ENCODE measurements around the gene DPP7.
A peak's percentile ranks its signal among the peaks of the same experiment; 100 is the strongest.

Gene DPP7

GRCh38 chr9:137080260-137081122, 34.0 kb downstream of the DPP7 start:
- no peak for DNase-seq
- TF ChIP-seq CTCF (IDR thresholded peaks at IDR 0.05): no peak
- Mint-ChIP-seq H3K27me3 (ENCODE audit: low read depth, poor library complexity) (peaks cover 84% of the 10 kb centered on the region), H3K27ac (no peak overlapping the region), H3K4me3 (no peak overlapping the region), H3K36me3 (ENCODE audit: low read depth) (no peaks in the 10 kb centered on the region), H3K4me1 (peaks cover 13% of the 10 kb centered on the region), H3K9me3 (no peaks in the 10 kb centered on the region)

GRCh38 chr9:137079401-137079787, 35.1 kb downstream of the DPP7 start:
- Mint-ChIP-seq H3K27ac (no peak overlapping the region), H3K36me3 (ENCODE audit: low read depth) (no peaks in the 10 kb centered on the region), H3K27me3 (ENCODE audit: low read depth, poor library complexity) (peaks cover 92% of the 10 kb centered on the region), H3K9me3 (no peaks in the 10 kb centered on the region), H3K4me3 (no peak overlapping the region), H3K4me1 (peaks cover 12% of the 10 kb centered on the region)
- no peak for TF ChIP-seq CTCF (IDR thresholded peaks at IDR 0.05)
- DNase-seq: no peak

GRCh38 chr9:137078701-137079400, 35.7 kb downstream of the DPP7 start:
- peaks cover 92% of the 10 kb centered on the region for H3K27me3 Mint-ChIP-seq (ENCODE audit: low read depth, poor library complexity)
- H3K36me3 Mint-ChIP-seq (ENCODE audit: low read depth): no peaks in the 10 kb centered on the region
- peak overlapping the region; percentile 71 for H3K4me3 Mint-ChIP-seq
- H3K27ac Mint-ChIP-seq: no peak overlapping the region
- no peak for TF ChIP-seq CTCF (IDR thresholded peaks at IDR 0.05)
- H3K9me3 Mint-ChIP-seq: no peaks in the 10 kb centered on the region
- H3K4me1 Mint-ChIP-seq: peaks cover 12% of the 10 kb centered on the region
- peak; percentile 54 for DNase-seq

- H3K36me3 Mint-ChIP-seq (ENCODE audit: low read depth): no peaks in the 10 kb centered on the region
- H3K9me3 Mint-ChIP-seq: no peaks in the 10 kb centered on the region
- TF ChIP-seq CTCF (IDR thresholded peaks at IDR 0.05): no peak
- peak overlapping the region; percentile 71 for H3K4me3 Mint-ChIP-seq
- peaks cover 86% of the 10 kb centered on the region for H3K27me3 Mint-ChIP-seq (ENCODE audit: low read depth, poor library complexity)
- peaks cover 10% of the 10 kb centered on the region for H3K4me1 Mint-ChIP-seq
- H3K27ac Mint-ChIP-seq: no peak overlapping the region
- no peak for DNase-seq
Measured at GRCh38 chr9:137077758-137078693, 36.5 kb downstream of the DPP7 start.

GRCh38 chr9:137077010-137077747, 37.4 kb downstream of the DPP7 start, which contains the start of gene UAP1L1:
Gene UAP1L1 (plus strand): TSS chr9:137077517. CDS start chr9:137077533, 16 bp downstream.
- no peak for TF ChIP-seq CTCF (IDR thresholded peaks at IDR 0.05)
- Mint-ChIP-seq H3K27ac (no peak within 1 kb of the TSS), H3K4me3 (peak within 1 kb of the TSS; percentile 71), H3K9me3 (no peaks in the 10 kb centered on the region), H3K36me3 (ENCODE audit: low read depth) (no peaks in the 10 kb centered on the region), H3K4me1 (peaks cover 10% of the 10 kb centered on the region), H3K27me3 (ENCODE audit: low read depth, poor library complexity) (peaks cover 88% of the 10 kb centered on the region)
- DNase-seq: peak; percentile 61

All from nephron progenitor cell (in vitro differentiated cells).